Stimulated activated CD4-positive, alpha-beta T cell treated with anti-CD3 and anti-CD28 coated beads, Interleukin-15, amount 100 ng/mL, for 1 hour (primary cell): ENCODE measurements around the gene RAP1GAP.
"Not testable (repeated sequence)": the region's sequence is repeated elsewhere in the genome, so short reads cannot be mapped to it uniquely, and the experiment has no call there.

Experiments
- DNase-seq, 2 donors: peaks; one replicate each; pipeline ENCODE4 v3.0.0-alpha.2; 2020; ENCODE audit warnings: low read depth in 1 of 2, low spot score in 1 of 2

RAP1GAP gene

GRCh38 chr1:21680381-21680780 lies 11.2 kb upstream of the RAP1GAP start:
- DNase-seq = no peak

GRCh38 chr1:21677168-21677567 lies 8.0 kb upstream of the RAP1GAP start:
- no peak for DNase-seq

GRCh38 chr1:21674957-21675356 lies 5.8 kb upstream of the RAP1GAP start:
- DNase-seq = no peak

GRCh38 chr1:21673853-21674252 lies 4.7 kb upstream of the RAP1GAP start:
- DNase-seq = not testable (repeated sequence)

- DNase-seq = no peak
Measured at GRCh38 chr1:21673277-21673780, 4.2 kb upstream of the RAP1GAP start.

GRCh38 chr1:21672478-21673276 lies 3.5 kb upstream of the RAP1GAP start:
- DNase-seq = no peak

GRCh38 chr1:21671915-21672314 lies 2.8 kb upstream of the RAP1GAP start:
- DNase-seq = no peak

GRCh38 chr1:21670956-21671902 lies 2.1 kb upstream of the RAP1GAP start:
- no peak for DNase-seq

GRCh38 chr1:21670059-21670881 lies 1.1 kb upstream of the RAP1GAP start:
- DNase-seq = no peak

- DNase-seq = no peak
Measured at GRCh38 chr1:21668951-21669257, 253 bp downstream of the RAP1GAP start.

- no peak for DNase-seq
Measured at GRCh38 chr1:21668232-21668950, 766 bp downstream of the RAP1GAP start.

GRCh38 chr1:21667348-21668231 lies 1.6 kb downstream of the RAP1GAP start:
- DNase-seq = no peak

GRCh38 chr1:21666576-21667320 lies 2.4 kb downstream of the RAP1GAP start:
- no peak for DNase-seq

- DNase-seq = no peak
Measured at GRCh38 chr1:21665711-21666575, 3.2 kb downstream of the RAP1GAP start.

GRCh38 chr1:21664806-21665588 lies 4.2 kb downstream of the RAP1GAP start:
- no peak for DNase-seq

GRCh38 chr1:21663951-21664805 lies 5.0 kb downstream of the RAP1GAP start:
- no peak for DNase-seq
